HG03280 (cell line): ENCODE results near the gene CHST4.
"Not testable (repeated sequence)": the region's sequence is repeated elsewhere in the genome, so short reads cannot be mapped to it uniquely, and the experiment has no call there.

Experiments used
- ATAC-seq: cut with Tn5 transposase; IDR thresholded peaks from one replicate; pipeline ENCODE4 v1.9.1; 2021; ENCODE audit warnings: mild to moderate bottlenecking, moderate library complexity; ENCODE audit not compliant: unreplicated experiment

Gene CHST4

GRCh38 chr16:71526111-71526631 lies at the start of gene CHST4:
TSS of gene CHST4 (plus strand) at chr16:71526426. CDS start at chr16:71536678, 10,252 bp downstream.
- no peak for ATAC-seq

- no peak for ATAC-seq
Measured at GRCh38 chr16:71476457-71477124, 49.6 kb upstream of the CHST4 start.

GRCh38 chr16:71479420-71479819 lies 46.8 kb upstream of the CHST4 start:
- no peak for ATAC-seq

- ATAC-seq = no peak
Measured at GRCh38 chr16:71480956-71481355, 45.3 kb upstream of the CHST4 start.

- ATAC-seq = no peak
Measured at GRCh38 chr16:71482569-71482968, 43.7 kb upstream of the CHST4 start.

GRCh38 chr16:71484006-71484893 lies 42.0 kb upstream of the CHST4 start:
- peak; percentile 89 for ATAC-seq

- ATAC-seq = no peak
Measured at GRCh38 chr16:71489122-71489521, 37.1 kb upstream of the CHST4 start, which contains the start of gene ZNF19. TSS of gene ZNF19 (minus strand) at chr16:71489324. CDS start at chr16:71482114, 7,210 bp downstream.

GRCh38 chr16:71490361-71490760 lies 35.9 kb upstream of the CHST4 start:
- ATAC-seq = no peak

- ATAC-seq = no peak
Measured at GRCh38 chr16:71491054-71491453, 35.2 kb upstream of the CHST4 start.

- ATAC-seq = no peak
Measured at GRCh38 chr16:71492786-71493185, 33.4 kb upstream of the CHST4 start.

GRCh38 chr16:71493213-71493612 lies 33.0 kb upstream of the CHST4 start:
- no peak for ATAC-seq

GRCh38 chr16:71498031-71498430 lies 28.2 kb upstream of the CHST4 start:
- ATAC-seq = no peak

- ATAC-seq = no peak
Measured at GRCh38 chr16:71499775-71500364, 26.4 kb upstream of the CHST4 start.

- no peak for ATAC-seq
Measured at GRCh38 chr16:71500964-71501363, 25.3 kb upstream of the CHST4 start.

GRCh38 chr16:71501547-71501946 lies 24.7 kb upstream of the CHST4 start:
- ATAC-seq = no peak

GRCh38 chr16:71504051-71504450 lies 22.2 kb upstream of the CHST4 start:
- ATAC-seq = not testable (repeated sequence)

- ATAC-seq = no peak
Measured at GRCh38 chr16:71504901-71505300, 21.3 kb upstream of the CHST4 start.

GRCh38 chr16:71507061-71507460 lies 19.2 kb upstream of the CHST4 start:
- ATAC-seq = no peak

- no peak for ATAC-seq
Measured at GRCh38 chr16:71513302-71513701, 12.9 kb upstream of the CHST4 start.

GRCh38 chr16:71514476-71514875 lies 11.8 kb upstream of the CHST4 start:
- ATAC-seq = no peak

GRCh38 chr16:71515026-71515425 lies 11.2 kb upstream of the CHST4 start:
- ATAC-seq = no peak
